Endodermal cell (in vitro differentiated cells): ENCODE results near the gene CLSTN3. TPM values are rescaled to one million over a fixed set of nuclear protein-coding genes. Genes with fewer than 3 reads are reported as not detected.

ENCODE experiments used
- DNase-seq: peaks from one replicate; pipeline ENCODE4 v3.0.0-alpha.2; 2017
- H3K27ac ChIP-seq: 2 replicates; pipeline ENCODE4 v1.5.1; 2013; ENCODE audit warnings: mild to moderate bottlenecking, low read depth, low read length, moderate library complexity
- H3K27me3 ChIP-seq: 2 replicates; pipeline ENCODE4 v1.6.1; 2013; ENCODE audit warnings: mild to moderate bottlenecking, low read length, moderate library complexity; ENCODE audit not compliant: insufficient read depth, control insufficient read depth, poor library complexity, severe bottlenecking
- H3K36me3 ChIP-seq: 2 replicates; pipeline ENCODE4 v1.7.0; 2013; ENCODE audit warnings: mild to moderate bottlenecking, low read length, moderate library complexity; ENCODE audit not compliant: control insufficient read depth, insufficient read depth
- H3K4me1 ChIP-seq: one replicate; pipeline ENCODE4 v1.7.0; 2013; ENCODE audit warnings: low read length; ENCODE audit not compliant: control insufficient read depth, insufficient read depth
- H3K4me3 ChIP-seq: 2 replicates; pipeline ENCODE4 v1.5.1; 2013; ENCODE audit warnings: mild to moderate bottlenecking, low read length, moderate library complexity
- H3K9ac ChIP-seq: 2 replicates; pipeline ENCODE4 v1.6.1; 2013; ENCODE audit warnings: mild to moderate bottlenecking, low read length, moderate library complexity; ENCODE audit not compliant: poor library complexity, severe bottlenecking; ENCODE audit errors: extremely low read depth
- H3K9me3 ChIP-seq: 2 replicates; pipeline ENCODE4 v1.6.1; 2013; ENCODE audit warnings: mild to moderate bottlenecking, low read length, moderate library complexity; ENCODE audit not compliant: control insufficient read depth
- H3K27ac Mint-ChIP-seq: 2 replicates; pipeline ENCODE4 v1.8.0; 2020; ENCODE audit warnings: mixed read lengths
- H3K27me3 Mint-ChIP-seq: 2 replicates; pipeline ENCODE4 v1.8.0; 2021; ENCODE audit warnings: mild to moderate bottlenecking, mixed read lengths; ENCODE audit not compliant: insufficient read depth
- H3K36me3 Mint-ChIP-seq: 2 replicates; pipeline ENCODE4 v1.8.0; 2020; ENCODE audit warnings: low read depth, mixed read lengths
- H3K4me1 Mint-ChIP-seq: 2 replicates; pipeline ENCODE4 v1.8.0; 2020; ENCODE audit warnings: mixed read lengths
- H3K4me3 Mint-ChIP-seq: 2 replicates; pipeline ENCODE4 v1.8.0; 2020; ENCODE audit warnings: mild to moderate bottlenecking, moderate library complexity, mixed read lengths
- H3K9me3 Mint-ChIP-seq: 2 replicates; pipeline ENCODE4 v1.8.0; 2020; ENCODE audit warnings: mild to moderate bottlenecking, mixed read lengths
- WGBS, 2 experiments: methylation state at CpG; one replicate each; pipeline versions ENCODE4 v1.1.5 to v1.1.7; 2013; ENCODE audit warnings: missing lambda C conversion rate in 2 of 2, mixed read lengths in 1 of 2; ENCODE audit not compliant: insufficient coverage in 1 of 2, insufficient read length in 1 of 2; 5-methylcytosine and 5-hydroxymethylcytosine counted together
- total RNA-seq, 2 donors: library from RNA; stranded (reverse); fragmentation: NEBNext Ultra II Directional in 1 of 2; extraction: Animal tissue kit (Norgen Biotek cat#: 25700) in 1 of 2; gene quantifications; 2 replicates in 1 of 2; 3 replicates in 1 of 2; pipeline ENCODE4 v1.2.1, GENCODE V29; 2021
- TF ChIP-seq, protein P1 (sequence below): fragments of 200-600 bp; sonication (generic); conservative IDR thresholded peaks from 2 replicates; pipeline ENCODE4 v1.5.0; 2021; ENCODE audit warnings: antibody characterized with exemption, mild to moderate bottlenecking

CLSTN3 gene
- total RNA-seq, 2 donors from 2014 or later, result 69.7 to 135 TPM

- TF ChIP-seq, protein P1, sequence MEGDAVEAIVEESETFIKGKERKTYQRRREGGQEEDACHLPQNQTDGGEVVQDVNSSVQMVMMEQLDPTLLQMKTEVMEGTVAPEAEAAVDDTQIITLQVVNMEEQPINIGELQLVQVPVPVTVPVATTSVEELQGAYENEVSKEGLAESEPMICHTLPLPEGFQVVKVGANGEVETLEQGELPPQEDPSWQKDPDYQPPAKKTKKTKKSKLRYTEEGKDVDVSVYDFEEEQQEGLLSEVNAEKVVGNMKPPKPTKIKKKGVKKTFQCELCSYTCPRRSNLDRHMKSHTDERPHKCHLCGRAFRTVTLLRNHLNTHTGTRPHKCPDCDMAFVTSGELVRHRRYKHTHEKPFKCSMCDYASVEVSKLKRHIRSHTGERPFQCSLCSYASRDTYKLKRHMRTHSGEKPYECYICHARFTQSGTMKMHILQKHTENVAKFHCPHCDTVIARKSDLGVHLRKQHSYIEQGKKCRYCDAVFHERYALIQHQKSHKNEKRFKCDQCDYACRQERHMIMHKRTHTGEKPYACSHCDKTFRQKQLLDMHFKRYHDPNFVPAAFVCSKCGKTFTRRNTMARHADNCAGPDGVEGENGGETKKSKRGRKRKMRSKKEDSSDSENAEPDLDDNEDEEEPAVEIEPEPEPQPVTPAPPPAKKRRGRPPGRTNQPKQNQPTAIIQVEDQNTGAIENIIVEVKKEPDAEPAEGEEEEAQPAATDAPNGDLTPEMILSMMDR, result no peak
- H3K9me3 Mint-ChIP-seq, result peaks cover 96% of the 10 kb centered on the region
- WGBS, 2 experiments, result 56 to 77% methylated on average over 1 of the region's 1 CpG
These were observed 41.7 kb downstream of the CLSTN3 start for GRCh38 chr12:7171854-7172253.

GRCh38 chr12:7175493-7175892 is 45.3 kb downstream of the CLSTN3 start:
- Mint-ChIP-seq H3K36me3 (no peaks in the 10 kb centered on the region), H3K4me3 (no peak overlapping the region), H3K27ac (no peak overlapping the region), H3K4me1 (no peaks in the 10 kb centered on the region), H3K9me3 (peaks cover 91% of the 10 kb centered on the region), H3K27me3 (peaks cover 42% of the 10 kb centered on the region)
- TF ChIP-seq, protein P1, result no peak
- Histone ChIP-seq H3K27ac (no peak overlapping the region), H3K9me3 (peaks cover 33% of the 10 kb centered on the region), H3K9ac (no peak overlapping the region), H3K27me3 (peaks cover 15% of the 10 kb centered on the region), H3K4me3 (no peak overlapping the region), H3K4me1 (no peaks in the 10 kb centered on the region), H3K36me3 (no peaks in the 10 kb centered on the region)
- no peak for DNase-seq

More at GRCh38 chr12:7171854-7172253, 41.7 kb downstream of the CLSTN3 start:
- Mint-ChIP-seq H3K27ac (no peak overlapping the region), H3K4me1 (no peaks in the 10 kb centered on the region), H3K36me3 (peaks cover 4% of the 10 kb centered on the region), H3K4me3 (no peak overlapping the region), H3K27me3 (peaks cover 20% of the 10 kb centered on the region)
- H3K36me3 ChIP-seq, result no peaks in the 10 kb centered on the region
- H3K27me3 ChIP-seq, result no peaks in the 10 kb centered on the region
- no peaks in the 10 kb centered on the region for H3K4me1 ChIP-seq
- DNase-seq, result no peak
- H3K27ac ChIP-seq, result no peak overlapping the region
- H3K9ac ChIP-seq, result no peak overlapping the region
- no peak overlapping the region for H3K4me3 ChIP-seq
- H3K9me3 ChIP-seq, result peaks cover 68% of the 10 kb centered on the region

DNA sequence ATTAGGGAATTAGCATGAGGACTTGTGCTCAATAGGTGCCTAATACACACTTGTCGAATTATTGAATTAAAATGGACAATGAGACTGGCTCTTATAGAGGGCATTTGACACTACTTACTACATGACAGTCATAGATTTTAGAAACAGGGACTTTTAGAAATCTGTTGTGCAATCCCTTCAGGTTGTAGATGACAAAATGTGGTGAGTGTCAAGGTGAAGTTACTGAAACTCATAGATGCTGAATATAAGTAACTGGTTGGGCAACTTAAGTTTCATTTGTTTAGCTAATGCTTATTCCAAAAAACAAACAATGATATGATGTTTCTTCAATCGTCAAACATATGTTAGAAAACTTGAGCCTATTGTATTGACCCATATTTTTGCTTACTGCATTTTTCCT is 46.4 kb downstream of the CLSTN3 start:
- no peak overlapping the region for H3K9ac ChIP-seq
- no peak overlapping the region for H3K4me3 ChIP-seq
- no peaks in the 10 kb centered on the region for H3K36me3 ChIP-seq
- H3K27me3 ChIP-seq, result peaks cover 15% of the 10 kb centered on the region
- H3K9me3 ChIP-seq, result peaks cover 24% of the 10 kb centered on the region
- H3K27ac Mint-ChIP-seq, result no peak overlapping the region
- H3K27me3 Mint-ChIP-seq, result peaks cover 46% of the 10 kb centered on the region
- 75 to 94% methylated on average over 2 of the region's 2 CpGs for WGBS, 2 experiments
- no peak for DNase-seq
- no peaks in the 10 kb centered on the region for H3K4me1 Mint-ChIP-seq
- H3K4me3 Mint-ChIP-seq, result no peak overlapping the region
- no peaks in the 10 kb centered on the region for H3K36me3 Mint-ChIP-seq
- H3K27ac ChIP-seq, result no peak overlapping the region
- H3K9me3 Mint-ChIP-seq, result peaks cover 90% of the 10 kb centered on the region
- TF ChIP-seq, protein P1, result no peak
- no peaks in the 10 kb centered on the region for H3K4me1 ChIP-seq
